Breast epithelium (tissue), 3 donors: ENCODE data around the gene PGPEP1.

Source experiments
- CTCF ChIP-seq, 3 donors: fragments of 450-650 bp; IDR thresholded peaks; one replicate each; pipeline ENCODE4 v1.5.1; 2016 to 2017; ENCODE audit warnings: antibody characterized with exemption in 3 of 3, mild to moderate bottlenecking in 3 of 3, moderate library complexity in 3 of 3
- POLR2AphosphoS5 ChIP-seq, 3 donors: sonication (generic); formaldehyde crosslinking; IDR thresholded peaks; one replicate each; pipeline ENCODE4 v1.6.1; 2017; ENCODE audit warnings: antibody characterized with exemption in 3 of 3

- TF ChIP-seq POLR2AphosphoS5 (IDR thresholded peaks at IDR 0.05) (peak in 2 of 3 donors; percentile 85 to 97), CTCF (IDR thresholded peaks at IDR 0.05) (no peak)
These were observed 33.7 kb downstream of the PGPEP1 start for GRCh38 chr19:18373892-18374629.
